Right lobe of liver (tissue), 4 donors: Measurements from ENCODE around the gene RAVER2.

ENCODE experiments used
- CTCF ChIP-seq, 4 donors: fragments of 200-600 bp in 3 of 4; fragments of 450-650 bp in 1 of 4; IDR thresholded peaks; one replicate each; pipeline versions ENCODE4 v1.5.1 to v1.8.0; 2016 to 2022; ENCODE audit warnings: antibody characterized with exemption in 4 of 4, mild to moderate bottlenecking in 2 of 4
- POLR2A ChIP-seq: fragments of 450-650 bp; IDR thresholded peaks from one replicate; pipeline ENCODE4 v1.6.1; 2017; ENCODE audit warnings: antibody characterized with exemption, mild to moderate bottlenecking
- donor health status: DM: no; HTN: no; CAD: no.
- donor health status: DM: no; HTN: no; CAD: no.
- donor health status: DM: no; HTN: yes; CAD: no.

- no peak for TF ChIP-seq CTCF (IDR thresholded peaks at IDR 0.05)
- TF ChIP-seq POLR2A = no peak
Observed at GRCh38 chr1:64867266-64867665, 122.4 kb downstream of the RAVER2 start.
